HEK293 (cell line): ENCODE measurements around the gene SMC6.

ENCODE experiments used
- HOXA7 ChIP-seq: sonication (generic); formaldehyde crosslinking; IDR thresholded peaks from 2 replicates; pipeline ENCODE4 v1.8.1; 2022; ENCODE audit warnings: missing genetic modification reagents, borderline replicate concordance
- ZBTB21 ChIP-seq: fragments of 450-650 bp; formaldehyde crosslinking; IDR thresholded peaks from 2 replicates; pipeline ENCODE4 v1.5.1; 2017; ENCODE audit warnings: missing biosample characterization, missing genetic modification characterization
- ZBTB8A ChIP-seq: fragments of 450-650 bp; formaldehyde crosslinking; IDR thresholded peaks from 2 replicates; pipeline ENCODE4 v1.5.1; 2016; ENCODE audit warnings: missing biosample characterization, missing genetic modification characterization
- ZEB2 ChIP-seq: fragments of 450-650 bp; formaldehyde crosslinking; IDR thresholded peaks from 2 replicates; pipeline ENCODE4 v1.5.1; 2016; ENCODE audit warnings: missing biosample characterization, missing genetic modification characterization
- ZNF416 ChIP-seq: fragments of 450-650 bp; formaldehyde crosslinking; IDR thresholded peaks from 2 replicates; pipeline ENCODE4 v1.5.1; 2016; ENCODE audit warnings: missing biosample characterization, missing genetic modification characterization
- TF ChIP-seq, protein P1 (sequence below): fragments of 450-650 bp; formaldehyde crosslinking; IDR thresholded peaks from 2 replicates; pipeline ENCODE4 v1.5.1; 2016; ENCODE audit warnings: missing biosample characterization, missing genetic modification characterization
- TF ChIP-seq, protein P2 (sequence below): fragments of 450-650 bp; formaldehyde crosslinking; IDR thresholded peaks from 2 replicates; pipeline ENCODE4 v1.5.1; 2016; ENCODE audit warnings: missing biosample characterization, missing genetic modification characterization, low read depth

DNA sequence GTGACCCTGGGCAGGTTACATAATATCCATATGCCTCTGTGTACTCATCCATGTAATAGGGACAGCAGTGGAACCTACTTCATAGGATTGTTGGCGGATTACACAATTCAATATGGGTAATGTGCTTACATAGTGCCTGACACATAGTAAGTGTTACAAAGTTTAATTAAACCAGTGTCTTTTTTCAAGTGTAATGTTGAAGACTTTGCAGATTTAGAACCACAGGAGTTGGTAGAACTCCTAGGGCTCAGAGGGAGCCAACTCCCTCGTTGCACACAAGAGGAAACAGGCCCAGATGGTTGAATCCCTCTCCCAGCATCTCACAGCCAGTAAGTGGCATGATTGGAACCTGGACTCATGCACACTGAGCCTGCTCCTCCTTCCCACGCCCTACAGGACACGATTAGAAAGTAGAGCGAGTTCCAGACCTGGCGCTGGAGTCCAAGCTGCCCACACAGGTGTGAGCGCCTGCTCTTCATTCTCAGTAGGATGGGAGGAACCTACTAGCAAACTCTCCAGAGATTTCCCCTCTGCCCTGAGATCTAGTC is 115.3 kb downstream of the SMC6 start:
- TF ChIP-seq HOXA7 (CRISPR knock-in tag): no peak
- TF ChIP-seq, protein P1, sequence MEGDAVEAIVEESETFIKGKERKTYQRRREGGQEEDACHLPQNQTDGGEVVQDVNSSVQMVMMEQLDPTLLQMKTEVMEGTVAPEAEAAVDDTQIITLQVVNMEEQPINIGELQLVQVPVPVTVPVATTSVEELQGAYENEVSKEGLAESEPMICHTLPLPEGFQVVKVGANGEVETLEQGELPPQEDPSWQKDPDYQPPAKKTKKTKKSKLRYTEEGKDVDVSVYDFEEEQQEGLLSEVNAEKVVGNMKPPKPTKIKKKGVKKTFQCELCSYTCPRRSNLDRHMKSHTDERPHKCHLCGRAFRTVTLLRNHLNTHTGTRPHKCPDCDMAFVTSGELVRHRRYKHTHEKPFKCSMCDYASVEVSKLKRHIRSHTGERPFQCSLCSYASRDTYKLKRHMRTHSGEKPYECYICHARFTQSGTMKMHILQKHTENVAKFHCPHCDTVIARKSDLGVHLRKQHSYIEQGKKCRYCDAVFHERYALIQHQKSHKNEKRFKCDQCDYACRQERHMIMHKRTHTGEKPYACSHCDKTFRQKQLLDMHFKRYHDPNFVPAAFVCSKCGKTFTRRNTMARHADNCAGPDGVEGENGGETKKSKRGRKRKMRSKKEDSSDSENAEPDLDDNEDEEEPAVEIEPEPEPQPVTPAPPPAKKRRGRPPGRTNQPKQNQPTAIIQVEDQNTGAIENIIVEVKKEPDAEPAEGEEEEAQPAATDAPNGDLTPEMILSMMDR (tag by site-specific recombination): no peak
- no peak for TF ChIP-seq ZNF416 (tag by site-specific recombination)
- TF ChIP-seq ZEB2 (tag by site-specific recombination): no peak
- TF ChIP-seq, protein P2, sequence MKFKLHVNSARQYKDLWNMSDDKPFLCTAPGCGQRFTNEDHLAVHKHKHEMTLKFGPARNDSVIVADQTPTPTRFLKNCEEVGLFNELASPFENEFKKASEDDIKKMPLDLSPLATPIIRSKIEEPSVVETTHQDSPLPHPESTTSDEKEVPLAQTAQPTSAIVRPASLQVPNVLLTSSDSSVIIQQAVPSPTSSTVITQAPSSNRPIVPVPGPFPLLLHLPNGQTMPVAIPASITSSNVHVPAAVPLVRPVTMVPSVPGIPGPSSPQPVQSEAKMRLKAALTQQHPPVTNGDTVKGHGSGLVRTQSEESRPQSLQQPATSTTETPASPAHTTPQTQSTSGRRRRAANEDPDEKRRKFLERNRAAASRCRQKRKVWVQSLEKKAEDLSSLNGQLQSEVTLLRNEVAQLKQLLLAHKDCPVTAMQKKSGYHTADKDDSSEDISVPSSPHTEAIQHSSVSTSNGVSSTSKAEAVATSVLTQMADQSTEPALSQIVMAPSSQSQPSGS (tag by site-specific recombination): no peak
- no peak for TF ChIP-seq ZBTB21
- no peak for TF ChIP-seq ZBTB8A (tag by site-specific recombination)
